Renal pelvis (tissue), 4 donors: Measurements from ENCODE around the gene PRR5L. TPM values are rescaled to one million over a fixed set of nuclear protein-coding genes. Genes with fewer than 3 reads are reported as not detected.
A peak's percentile ranks its signal among the peaks of the same experiment; 100 is the strongest.
"Not testable (repeated sequence)": the region's sequence is repeated elsewhere in the genome, so short reads cannot be mapped to it uniquely, and the experiment has no call there.

Experiments
- DNase-seq: peaks from one replicate; pipeline ENCODE4 v3.0.0-alpha.2; 2013
- polyA plus RNA-seq, 3 donors: library from polyadenylated mRNA; unstranded; fragments of 120-200 nt; gene quantifications; one replicate each; pipeline ENCODE4 v1.2.1, GENCODE V29; 2013; ENCODE audit not compliant: insufficient read length in 3 of 3

Gene PRR5L
- polyA plus RNA-seq, 3 donors, result 16.7 to 22.2 (median 20.2) TPM

DNA sequence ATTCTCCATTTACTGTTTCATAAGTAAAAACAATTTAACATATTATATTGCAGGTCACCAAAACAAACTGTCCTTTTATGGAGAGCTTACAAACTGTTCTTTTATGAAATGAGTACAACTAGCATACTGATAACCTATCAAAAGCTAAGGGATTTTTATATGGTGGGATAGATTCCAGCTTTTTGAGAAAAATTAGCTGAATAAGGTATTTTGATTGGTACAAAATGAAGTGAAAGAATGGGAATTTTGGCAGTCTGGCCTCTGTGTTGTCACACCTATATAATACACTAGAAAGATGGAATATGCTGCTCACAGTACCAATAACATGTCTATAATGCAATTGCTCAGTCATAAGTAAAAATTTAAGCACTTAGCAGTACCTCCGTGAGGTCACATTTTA is 202.6 kb downstream of the PRR5L start:
- DNase-seq, result no peak

DNA sequence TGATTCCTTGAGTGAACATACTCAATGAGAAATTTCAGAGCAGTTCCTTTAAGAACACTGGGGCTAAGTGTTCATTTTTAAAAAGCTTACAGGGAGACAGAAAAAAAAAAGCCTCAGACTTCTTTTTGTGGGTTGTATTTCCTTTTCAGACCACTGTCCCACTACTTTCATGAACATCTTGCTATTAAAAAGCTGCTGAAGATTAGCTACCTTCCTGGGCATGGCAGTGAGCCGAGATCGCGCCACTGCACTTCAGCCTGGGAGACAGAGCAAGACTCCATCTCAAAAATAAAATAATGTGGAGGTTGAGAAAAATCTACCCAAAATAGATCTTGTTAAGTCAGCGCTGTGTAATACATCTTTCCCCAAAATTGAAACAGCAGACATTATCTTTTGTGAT is 203.2 kb downstream of the PRR5L start:
- no peak for DNase-seq

DNA sequence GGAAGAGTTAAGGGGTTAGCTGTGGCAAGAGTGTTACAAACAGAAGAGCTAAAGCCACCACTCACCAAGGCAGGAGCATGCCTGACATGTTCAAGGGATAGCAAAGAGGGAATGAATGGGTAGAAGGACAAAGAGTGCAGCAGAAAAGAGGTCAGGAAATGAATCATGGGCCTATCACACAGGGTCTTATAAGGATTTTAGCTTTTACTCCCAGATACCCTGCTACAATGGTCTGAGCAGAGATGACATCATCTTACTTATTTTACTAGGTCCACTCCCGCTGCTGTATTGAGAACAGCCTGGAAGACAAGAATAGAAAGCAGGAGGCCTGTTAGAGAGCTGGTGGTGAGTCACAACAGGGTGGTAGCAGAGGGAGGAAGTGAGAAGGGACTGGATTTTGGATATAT is 204.2 kb downstream of the PRR5L start:
- no peak for DNase-seq

DNA sequence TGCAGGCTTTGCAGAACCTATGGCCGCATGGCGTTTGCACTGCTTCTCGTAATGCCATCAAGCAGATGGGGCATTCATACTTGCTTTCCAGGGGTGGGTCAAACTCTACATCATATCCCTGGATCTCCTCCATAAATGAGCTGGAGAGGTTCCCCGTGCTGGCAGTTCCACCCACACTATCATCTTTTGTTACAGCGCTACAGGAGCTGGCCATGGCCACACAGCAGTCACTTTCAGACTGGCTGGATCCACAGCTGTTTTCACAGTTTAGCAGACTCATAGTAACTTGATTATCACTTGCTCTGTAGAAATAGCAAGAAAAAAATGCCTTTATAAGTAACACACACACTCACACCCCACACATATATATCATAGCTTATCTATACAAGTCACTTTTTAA is 205.1 kb downstream of the PRR5L start:
- no peak for DNase-seq

DNA sequence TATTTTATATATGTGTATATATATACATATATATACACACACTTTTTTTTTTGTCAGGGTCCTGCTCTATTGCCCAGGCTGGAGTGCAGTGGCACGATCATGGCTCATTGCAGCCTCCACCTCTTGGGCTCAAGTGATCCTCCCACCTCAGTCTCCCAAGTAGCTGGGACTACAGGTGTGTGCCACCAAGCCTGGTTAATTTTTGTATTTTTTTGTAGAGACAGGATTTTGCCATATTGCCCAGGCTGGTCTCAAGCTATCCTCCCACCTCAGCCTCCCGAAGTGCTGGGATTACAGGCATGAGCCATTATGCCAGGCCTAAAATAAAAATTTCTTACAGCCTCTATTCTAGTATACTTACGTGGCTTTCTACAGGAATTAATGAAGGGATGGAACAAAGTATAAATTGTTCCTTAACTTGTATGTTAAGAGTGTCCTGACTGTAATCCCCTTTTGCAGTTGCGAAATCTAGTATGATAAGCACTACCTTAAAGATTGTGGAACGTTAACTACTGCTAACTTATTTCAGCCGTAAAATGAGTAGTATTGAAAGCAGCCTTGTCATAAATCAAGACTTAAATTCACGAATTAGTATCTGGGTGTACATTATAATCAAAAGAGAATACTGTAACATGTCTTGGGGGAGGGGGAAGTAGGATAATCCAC is 211.9 kb downstream of the PRR5L start:
- no peak for DNase-seq

DNA sequence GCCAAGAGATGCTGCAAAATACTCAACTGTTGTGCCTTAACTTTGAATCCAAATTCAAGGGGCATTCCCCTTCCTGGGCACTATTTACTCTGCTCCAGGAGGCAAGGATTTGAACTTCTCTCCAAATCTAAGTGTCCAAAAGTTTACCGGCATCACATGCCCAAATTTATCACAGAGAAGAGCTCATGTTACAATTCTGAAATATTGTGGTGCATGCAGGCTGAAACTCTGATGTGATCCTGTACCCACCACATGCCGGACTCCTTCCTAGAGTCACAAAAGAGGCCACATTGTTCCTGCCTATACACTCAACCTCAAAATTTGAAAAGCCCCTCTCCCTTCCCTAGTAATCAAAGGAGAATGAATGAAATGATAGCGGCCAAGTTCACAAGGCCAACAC is 212.7 kb downstream of the PRR5L start:
- DNase-seq, result no peak

DNA sequence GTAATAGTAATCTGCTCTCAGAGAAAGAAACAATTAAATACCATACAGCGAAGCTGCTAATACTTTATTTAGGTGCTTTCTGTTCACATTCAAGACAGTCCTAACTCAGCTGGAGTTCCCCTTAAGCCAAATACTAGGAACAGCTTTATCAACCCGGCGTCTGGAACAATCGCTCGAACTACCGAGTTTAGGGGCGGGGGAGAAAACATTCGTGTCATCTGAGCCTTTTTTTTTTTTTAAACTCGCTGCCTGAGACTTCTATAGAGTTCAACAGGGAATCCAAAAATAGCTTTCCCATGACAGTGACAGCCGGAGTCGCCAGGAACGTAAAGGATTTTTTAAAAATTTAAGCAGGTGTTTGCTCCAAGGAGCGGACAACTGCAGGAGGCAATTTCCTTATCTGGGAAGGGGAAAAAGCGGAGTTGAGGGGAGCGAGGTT is 213.1 kb downstream of the PRR5L start:
- DNase-seq, result peak; percentile 47

DNA sequence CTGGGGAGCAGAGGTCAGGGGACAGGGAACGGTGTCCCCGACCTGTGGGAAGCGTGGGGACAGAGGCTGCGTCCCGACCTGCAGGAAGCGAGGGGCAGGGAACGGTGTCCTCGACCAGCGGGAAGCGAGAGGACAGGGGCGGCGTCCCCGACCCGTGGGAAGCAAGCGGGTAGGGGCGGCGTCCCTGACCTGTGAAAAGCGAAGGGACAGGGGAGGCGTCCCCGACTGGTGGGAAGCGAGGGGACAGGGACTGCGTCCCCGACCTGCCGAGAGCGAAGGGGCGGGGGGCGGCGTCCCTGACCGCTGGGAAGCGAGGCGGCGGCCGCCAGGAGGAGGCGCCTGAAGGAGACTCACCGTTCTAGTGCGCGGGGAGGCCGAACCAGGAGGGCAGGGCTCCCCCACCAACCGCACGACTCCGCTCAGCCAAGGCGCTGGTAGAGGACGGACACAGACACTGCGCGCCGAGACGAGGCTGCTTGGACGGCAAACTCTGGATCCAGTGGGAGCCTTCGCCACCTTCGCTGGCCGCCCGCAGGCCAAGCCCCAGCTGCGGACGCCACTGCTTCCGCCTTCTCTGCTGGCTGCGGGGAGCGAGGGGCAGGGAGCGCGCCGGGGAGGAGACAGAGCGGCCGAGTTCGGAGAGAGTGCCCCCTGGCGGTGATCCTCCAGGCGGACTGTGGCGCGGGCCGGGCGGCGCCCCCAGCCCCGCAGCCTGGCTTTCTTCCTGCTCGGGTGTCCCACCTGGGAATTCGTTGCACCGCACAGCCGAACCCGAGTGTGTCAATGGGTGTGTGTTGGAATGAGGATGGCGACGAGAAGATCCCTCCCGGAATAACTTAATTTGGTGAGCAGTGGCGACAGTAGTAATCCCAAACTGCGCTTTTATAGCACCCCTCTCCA is 213.9 kb downstream of the PRR5L start, which contains the start of gene TRAF6:
Gene TRAF6, minus strand, starts transcription at position 579 of the 900 bp plus-strand sequence. CDS start 8,757 bp downstream, outside the sequence.
- peak; percentile 89 for DNase-seq

DNA sequence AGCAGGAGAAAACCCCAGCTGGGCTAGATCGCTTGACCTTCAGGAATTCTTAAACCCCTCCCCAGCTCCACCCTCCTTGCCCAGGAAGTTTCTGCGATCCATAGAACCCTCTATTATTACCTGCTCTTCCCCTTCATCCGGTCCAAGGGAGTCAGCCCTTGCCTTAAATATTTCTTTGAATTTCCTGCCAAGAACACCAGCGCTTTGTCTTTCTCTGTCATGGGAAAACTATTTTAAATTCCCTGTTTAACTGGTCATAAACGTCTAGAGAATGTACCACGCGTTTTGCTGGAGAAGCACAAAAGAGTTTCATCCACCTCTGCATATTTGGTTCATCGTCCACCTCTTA is 214.5 kb downstream of the PRR5L start:
- DNase-seq, result peak; percentile 9

DNA sequence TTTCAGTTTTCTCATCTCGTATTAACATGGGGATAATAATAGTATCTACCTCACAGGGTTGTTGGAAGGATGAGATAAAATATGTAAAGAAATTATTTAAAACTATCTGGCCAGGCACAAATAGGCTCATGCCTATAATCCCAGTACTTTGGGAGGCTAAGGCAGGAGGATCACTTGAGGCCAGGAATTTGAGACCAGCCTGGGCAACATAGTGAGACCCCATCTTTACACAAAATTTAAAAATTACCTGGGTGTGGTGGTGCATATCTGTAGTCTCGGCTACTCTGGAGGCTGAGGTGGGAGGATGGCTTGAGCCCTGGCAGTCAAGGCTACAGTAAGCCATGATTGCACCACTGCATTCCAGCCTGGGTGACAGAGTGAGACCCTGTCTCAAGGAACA is 215.0 kb downstream of the PRR5L start:
- not testable (repeated sequence) for DNase-seq

DNA sequence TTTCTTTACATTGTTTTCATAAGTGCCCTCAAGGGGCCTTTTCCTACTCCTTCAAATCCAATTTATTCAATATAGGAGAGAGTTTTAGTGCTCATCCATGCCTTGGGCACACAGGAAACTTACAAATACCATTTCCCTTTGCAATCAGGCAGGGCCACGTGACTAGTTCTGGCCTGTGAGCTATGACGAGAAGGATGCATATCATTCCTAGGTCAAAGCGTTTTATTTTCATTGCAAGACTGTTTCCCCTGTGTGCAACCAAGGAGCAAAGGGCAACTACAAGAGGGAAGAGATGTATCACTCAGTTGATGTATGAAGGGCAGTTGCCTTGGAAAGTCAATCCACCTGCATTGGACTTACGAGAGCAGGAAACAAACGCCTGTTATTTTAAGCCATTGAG is 215.9 kb downstream of the PRR5L start:
- DNase-seq, result no peak

DNA sequence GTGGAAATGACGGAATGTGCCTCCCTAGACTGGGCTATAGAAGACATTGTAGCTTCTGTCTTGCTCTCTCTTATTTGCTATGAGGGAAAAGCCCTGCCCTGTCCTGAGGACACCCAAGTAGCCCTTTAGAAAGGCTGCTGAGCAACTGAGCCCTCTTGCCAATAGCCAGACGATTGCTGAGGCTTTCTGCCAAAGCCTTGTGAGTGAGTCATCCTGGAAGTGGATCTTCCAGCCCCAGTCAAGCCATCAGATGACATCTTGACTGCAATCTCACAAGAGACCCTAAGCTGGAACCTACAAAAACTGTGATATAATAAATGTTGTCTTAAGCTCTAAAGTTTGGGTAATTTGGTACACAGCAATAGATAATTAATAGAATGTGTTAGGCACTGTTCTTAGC is 217.9 kb downstream of the PRR5L start:
- DNase-seq, result no peak

Other genes starting within 250 kb of the PRR5L start
- 10 to 100 TPM; 89.5 to 96.2 (median 90.7) TPM for gene COMMD9, start 6.9 kb upstream of the PRR5L start, polyA plus RNA-seq
- gene TRAF6, start 214.0 kb downstream of the PRR5L start, polyA plus RNA-seq, result 10 to 100 TPM; 15.0 to 18.2 (median 17.4) TPM